ENCODE measurements around the gene TAS1R2.

TAS1R2 gene

DNA sequence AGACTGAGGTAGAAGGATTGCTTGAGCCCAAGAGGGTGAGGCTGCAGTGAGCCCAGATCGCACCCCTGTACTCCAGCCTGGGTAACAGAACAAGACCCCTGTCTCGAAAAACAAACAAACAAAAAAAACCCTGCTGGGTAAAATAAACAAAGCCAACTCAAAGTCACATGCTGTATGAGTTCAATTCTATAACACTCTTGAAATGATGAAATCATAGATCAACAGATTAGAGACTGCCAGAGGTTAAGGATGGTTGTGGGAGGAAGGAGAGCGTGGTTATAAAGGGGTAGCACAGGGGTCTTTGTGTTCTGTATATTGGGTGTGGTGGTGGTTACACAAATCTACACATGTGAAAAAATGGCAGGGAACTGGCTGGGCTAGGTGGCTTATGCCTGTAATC is 62.5 kb downstream of the TAS1R2 start:
- DNase-seq, result no peak

DNA sequence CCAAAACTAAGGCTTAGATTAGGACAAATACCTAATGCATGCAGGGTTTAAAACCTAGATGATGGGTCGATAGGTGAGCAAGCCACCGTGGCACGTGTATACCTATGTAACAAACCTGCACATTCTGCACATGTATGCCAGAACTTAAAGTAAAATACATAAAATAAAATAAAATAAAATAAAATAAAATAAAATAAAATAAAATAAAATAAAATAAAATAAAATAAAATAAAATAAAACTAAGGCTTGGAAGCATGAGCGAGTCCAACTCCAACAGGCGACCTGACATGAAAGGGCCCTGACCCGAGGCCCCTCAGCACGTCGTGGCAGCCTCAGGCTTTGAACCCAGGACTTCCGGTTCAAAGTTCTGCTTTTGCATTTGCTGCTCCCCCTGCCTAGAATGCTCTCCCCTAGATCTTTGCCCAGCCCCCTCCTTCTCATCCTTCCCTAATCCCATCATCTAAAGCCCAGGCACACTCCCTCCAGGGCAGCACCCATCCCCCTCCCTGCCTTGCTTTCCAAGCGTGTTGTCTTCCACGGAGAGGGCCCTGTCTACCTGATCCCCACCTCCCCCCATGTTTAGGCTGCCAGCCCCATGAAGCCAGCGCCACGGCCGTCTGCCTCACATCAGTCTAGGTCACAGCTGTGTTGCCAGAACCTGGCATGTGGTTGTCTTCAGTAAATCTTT is 64.3 kb downstream of the TAS1R2 start:
- no peak for DNase-seq

DNA sequence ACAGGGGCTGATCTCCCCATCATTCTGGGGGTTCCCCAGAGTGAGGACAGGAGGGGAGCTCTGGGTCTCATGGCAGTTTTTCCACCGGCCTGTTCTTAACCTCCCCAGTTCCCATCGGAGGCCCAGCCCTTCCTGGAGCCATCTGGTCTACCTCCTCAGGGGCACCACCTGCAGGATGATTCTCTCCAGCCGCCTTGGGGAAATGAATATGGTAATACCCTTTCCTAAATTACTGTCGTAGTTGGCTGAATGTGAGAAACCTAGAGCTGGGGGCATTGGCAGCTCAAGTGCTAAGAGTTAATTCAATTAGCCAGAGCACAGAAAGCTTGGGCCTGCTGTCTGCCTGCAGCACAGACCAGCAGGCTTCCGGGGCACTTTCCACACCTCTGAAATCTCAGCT is 64.9 kb downstream of the TAS1R2 start:
- DNase-seq, result no peak

- DNase-seq, result no peak
These were observed 65.4 kb downstream of the TAS1R2 start for GRCh38 chr1:18794051-18794450.

DNA sequence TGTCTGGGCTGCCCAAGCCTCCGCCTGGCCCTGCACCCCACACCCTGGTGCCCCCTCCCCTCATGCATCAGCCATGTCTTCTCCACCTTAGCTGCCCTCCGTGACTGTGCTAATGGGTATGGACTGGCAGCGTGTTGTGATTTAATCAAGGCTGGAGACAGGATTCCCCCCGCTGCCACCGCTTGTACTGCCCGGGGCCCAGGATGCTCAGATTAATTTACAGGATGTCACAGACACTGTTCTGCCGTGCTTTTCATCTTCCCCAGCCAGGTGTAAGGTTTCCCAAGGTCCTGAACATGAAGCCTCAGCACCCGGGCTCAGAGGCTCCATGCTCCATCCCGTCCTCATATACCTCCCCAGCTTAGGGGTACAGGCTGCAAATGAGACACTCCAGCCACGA is 66.3 kb downstream of the TAS1R2 start:
- no peak for DNase-seq

DNA sequence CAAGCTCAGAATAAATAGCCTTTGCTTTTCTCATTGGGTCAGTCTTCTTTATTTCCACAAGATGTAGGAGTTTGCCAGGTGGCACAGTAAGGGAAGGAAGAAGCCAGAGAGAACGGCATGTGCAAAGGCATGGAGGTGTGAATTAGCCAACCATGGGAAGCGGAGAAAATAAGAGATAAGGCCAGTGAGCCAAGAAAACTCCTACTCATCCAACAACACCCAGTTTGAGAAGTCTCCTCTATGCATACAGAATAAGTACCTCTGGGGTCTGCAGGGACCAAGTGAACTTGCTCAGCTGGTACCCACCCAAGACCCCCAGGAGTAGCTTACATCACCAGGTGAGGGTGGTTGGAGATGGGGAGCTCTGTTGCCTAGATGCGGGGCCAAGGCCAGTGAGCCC is 66.7 kb downstream of the TAS1R2 start:
- DNase-seq, result no peak
